Lower lobe of right lung (tissue), 2 donors: ENCODE data around the gene TMED4. TPM values are rescaled to one million over a fixed set of nuclear protein-coding genes. Genes with fewer than 3 reads are reported as not detected.
A peak's percentile ranks its signal among the peaks of the same experiment; 100 is the strongest.

Experiments
- ATAC-seq, 2 donors: fragments of 200-7000 bp; cut with Tn5 transposase; one replicate each; pipeline ENCODE4 v1.9.1; 2020 to 2022; ENCODE audit warnings: mild to moderate bottlenecking in 2 of 2, moderate library complexity in 2 of 2
- DNase-seq: peaks from one replicate; pipeline ENCODE4 v3.0.0-alpha.2; 2020
- H3K27ac ChIP-seq: fragments of 200-600 bp; one replicate; pipeline ENCODE4 v1.8.0; 2022
- H3K27me3 ChIP-seq: fragments of 200-600 bp; one replicate; pipeline ENCODE4 v1.8.0; 2022; ENCODE audit warnings: low read depth
- H3K36me3 ChIP-seq: fragments of 200-600 bp; one replicate; pipeline ENCODE4 v1.8.0; 2022; ENCODE audit warnings: mild to moderate bottlenecking
- H3K4me1 ChIP-seq: fragments of 200-600 bp; one replicate; pipeline ENCODE4 v1.8.0; 2022
- H3K4me3 ChIP-seq: fragments of 200-600 bp; one replicate; pipeline ENCODE4 v1.8.0; 2022; ENCODE audit warnings: mild to moderate bottlenecking
- H3K9me3 ChIP-seq: fragments of 200-600 bp; one replicate; pipeline ENCODE4 v1.8.0; 2022
- CTCF ChIP-seq: fragments of 200-600 bp; IDR thresholded peaks from one replicate; pipeline ENCODE4 v1.8.0; 2022; ENCODE audit warnings: antibody characterized with exemption, mild to moderate bottlenecking
- intact Hi-C: fragments of 100-400 bp; cut with DNase I; formaldehyde crosslinking; loops from one replicate; pipeline ENCODE4 v1.11.0; 2022
- total RNA-seq: library from RNA; stranded (reverse); fragmentation: NEBNext Ultra II Directional; extraction: Animal tissue kit (Norgen Biotek cat#: 25700); gene quantifications from one replicate; pipeline ENCODE4 v1.2.1, GENCODE V29; 2021
- donor health status: DM: no; HTN: yes; CAD: no; lungs with severe emphysema.

Gene TMED4
- total RNA-seq, 1 donor from 2014 or later: 71.9 TPM

DNA sequence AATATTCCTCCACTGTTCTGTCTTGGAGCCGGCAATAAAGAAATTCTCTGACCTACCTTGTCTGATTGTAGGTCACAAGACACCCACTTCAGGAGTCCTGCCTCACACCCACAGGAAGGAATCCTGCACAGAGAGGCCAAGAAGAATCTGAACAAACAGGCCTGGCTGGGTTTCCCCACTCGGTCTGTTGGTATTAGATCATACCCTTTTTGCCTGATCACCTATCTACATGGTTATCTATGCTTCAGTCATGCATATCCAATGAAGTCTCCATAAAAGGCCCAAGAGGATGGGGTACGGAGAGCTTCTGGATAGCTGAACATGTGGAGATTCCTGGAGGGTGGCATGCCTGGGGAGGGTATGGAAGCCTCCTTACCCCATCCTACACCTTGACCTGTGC lies 36.7 kb upstream of the TMED4 start:
- Histone ChIP-seq H3K4me3 (no peak overlapping the region), H3K9me3 (no peaks in the 10 kb centered on the region), H3K27ac (no peak overlapping the region), H3K27me3 (no peaks in the 10 kb centered on the region), H3K4me1 (peaks cover 86% of the 10 kb centered on the region), H3K36me3 (no peaks in the 10 kb centered on the region)
- intact Hi-C loops: no loop called here
- DNase-seq: no peak
- TF ChIP-seq CTCF: no peak
- ATAC-seq: peak; percentile 45 to 46

DNA sequence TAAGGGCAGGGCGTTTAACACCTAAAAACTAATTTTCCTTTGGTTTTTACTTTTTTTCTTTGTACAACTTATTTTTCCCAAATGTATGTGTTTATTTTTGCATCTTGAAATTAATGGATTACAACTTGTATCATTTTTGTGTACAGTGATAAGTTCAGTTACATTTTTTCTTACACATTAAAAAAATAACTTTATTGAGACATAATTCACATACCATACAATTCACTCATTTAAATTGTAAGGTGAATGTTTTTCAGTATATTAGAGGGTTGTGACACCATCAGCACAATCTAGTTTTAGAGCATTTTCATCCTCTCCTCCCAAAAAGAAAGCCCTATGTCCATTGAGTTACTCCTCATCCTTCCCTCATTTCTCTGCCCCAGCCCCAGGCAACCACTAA lies 36.0 kb upstream of the TMED4 start:
- Histone ChIP-seq H3K27me3 (no peaks in the 10 kb centered on the region), H3K4me1 (peaks cover 79% of the 10 kb centered on the region), H3K36me3 (no peaks in the 10 kb centered on the region), H3K27ac (no peak overlapping the region), H3K4me3 (no peak overlapping the region), H3K9me3 (no peaks in the 10 kb centered on the region)
- intact Hi-C loops: no loop called here
- ATAC-seq: no peak
- no peak for TF ChIP-seq CTCF
- no peak for DNase-seq

DNA sequence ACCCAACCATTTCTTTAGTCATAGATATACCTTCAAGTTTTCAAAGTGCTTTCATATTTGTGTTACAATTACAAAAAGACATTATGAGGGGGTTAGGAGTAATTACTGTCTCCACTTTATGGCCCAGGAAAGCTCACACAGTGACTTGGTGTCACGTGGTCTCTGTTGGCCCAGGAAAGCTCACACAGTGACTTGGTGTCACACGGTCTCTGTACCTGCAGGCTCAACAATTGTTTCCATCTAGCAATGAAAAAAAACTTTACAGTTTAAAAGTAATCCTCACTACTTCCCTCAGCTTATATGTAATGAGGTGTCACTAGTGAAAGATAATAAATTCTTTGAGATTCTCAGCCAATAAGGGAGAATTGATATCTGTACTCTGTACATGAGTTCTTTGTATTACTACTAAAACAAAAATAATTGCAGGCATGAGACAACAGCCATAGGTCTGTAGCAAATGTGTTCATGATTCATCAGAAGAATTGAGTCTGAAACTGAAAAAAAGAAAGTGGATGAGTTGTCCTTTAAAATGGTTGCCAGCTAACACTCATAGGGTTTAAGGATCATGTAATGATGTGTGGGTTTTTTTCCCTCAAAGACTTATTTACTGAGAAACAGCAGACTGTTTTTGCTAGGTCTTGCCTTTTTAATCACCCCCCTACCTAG lies 35.3 kb upstream of the TMED4 start:
- no peak overlapping the region for H3K27ac ChIP-seq
- ATAC-seq: no peak
- no peaks in the 10 kb centered on the region for H3K27me3 ChIP-seq
- H3K36me3 ChIP-seq: no peaks in the 10 kb centered on the region
- intact Hi-C loops: no loop called here
- peaks cover 73% of the 10 kb centered on the region for H3K4me1 ChIP-seq
- no peaks in the 10 kb centered on the region for H3K9me3 ChIP-seq
- DNase-seq: no peak
- H3K4me3 ChIP-seq: no peak overlapping the region
- no peak for TF ChIP-seq CTCF

GRCh38 chr7:44616545-44616944 lies 34.5 kb upstream of the TMED4 start:
- no peak overlapping the region for H3K27ac ChIP-seq
- H3K9me3 ChIP-seq: no peaks in the 10 kb centered on the region
- H3K27me3 ChIP-seq: no peaks in the 10 kb centered on the region
- H3K36me3 ChIP-seq: no peaks in the 10 kb centered on the region
- DNase-seq (no peak), ATAC-seq (no peak)
- H3K4me1 ChIP-seq: peaks cover 64% of the 10 kb centered on the region
- TF ChIP-seq CTCF: no peak
- no peak overlapping the region for H3K4me3 ChIP-seq
- intact Hi-C loops: no loop called here

GRCh38 chr7:44615793-44616192 lies 33.8 kb upstream of the TMED4 start:
- ATAC-seq (no peak), DNase-seq (no peak)
- Histone ChIP-seq H3K27me3 (no peaks in the 10 kb centered on the region), H3K36me3 (no peaks in the 10 kb centered on the region), H3K9me3 (no peaks in the 10 kb centered on the region), H3K27ac (peak overlapping the region; percentile 54), H3K4me3 (no peak overlapping the region), H3K4me1 (peaks cover 59% of the 10 kb centered on the region)
- intact Hi-C loops: no loop called here
- no peak for TF ChIP-seq CTCF
